K562 (cell line): ENCODE data around the gene LPIN1. TPM values are rescaled to one million over a fixed set of nuclear protein-coding genes. Genes with fewer than 3 reads are reported as not detected.

Source experiments
- ATAC-seq: fragments of 200-7000 bp; cut with Tn5 transposase; 3 replicates; pipeline ENCODE4 v1.9.1; 2020; ENCODE audit warnings: moderate library complexity
- BruUV-seq: library from RNA; stranded (reverse); fragments of 400-500 nt; replicated peaks from 2 replicates; lab custom pipeline; 2021; lab: Mats Ljungman, UMichigan
- CTCF ChIA-PET: fragments of 300-600 bp; formaldehyde crosslinking; extraction: SDS; loops from one replicate; lab custom pipeline; 2021; ENCODE audit warnings: low intra/inter-chr PET ratio; lab: Yijun Ruan, JAX
- POLR2A ChIA-PET: fragments of 300-600, 350-650 bp; sonication (Branson Sonifier 250); formaldehyde crosslinking; extraction: SDS; loops from one replicate; lab custom pipeline; 2021; ENCODE audit warnings: antibody characterized with exemption, inconsistent platforms; lab: Yijun Ruan, JAX
- DNase-seq, 4 experiments: peaks; one replicate each; pipeline versions ENCODE4 v3.0.0 to v3.0.0-alpha.2; 2011 to 2018; ENCODE audit warnings: low spot score in 3 of 4, mixed read lengths in 3 of 4; ENCODE audit errors: extremely low read depth in 1 of 4
- FAIRE-seq: peaks from 2 replicates; lab custom pipeline; 2011; peaks lifted over from hg19 to GRCh38; lab: Jason Lieb, UNC
- H2AFZ ChIP-seq: 2 replicates; pipeline ENCODE4 v1.6.0; 2011; ENCODE audit warnings: low read depth, low read length, control low read depth, inconsistent platforms
- H3K27ac ChIP-seq: fragments of 200-600 bp; 3 replicates; pipeline ENCODE4 v1.8.0; 2011; ENCODE audit warnings: low read depth, mild to moderate bottlenecking, control low read depth, inconsistent platforms, low read length, moderate library complexity, mixed read lengths; ENCODE audit errors: extremely low read depth
- H3K27me3 ChIP-seq, 2 experiments: fragments of 300-600 bp in 1 of 2; 2 replicates in 1 of 2; 3 replicates in 1 of 2; pipeline versions ENCODE4 v1.6.0 to v1.8.0; 2011; ENCODE audit warnings: inconsistent platforms in 2 of 2, low read length in 2 of 2, mild to moderate bottlenecking in 1 of 2, mixed read lengths in 1 of 2, moderate library complexity in 1 of 2; ENCODE audit not compliant: control insufficient read depth in 2 of 2, insufficient read depth in 2 of 2
- H3K36me3 ChIP-seq: fragments of 300-600 bp; 3 replicates; pipeline ENCODE4 v1.8.0; 2011; ENCODE audit warnings: mild to moderate bottlenecking, low read length, inconsistent platforms; ENCODE audit not compliant: control insufficient read depth, insufficient read depth
- H3K4me1 ChIP-seq, 2 experiments: fragments of 200-600 bp in 1 of 2; replicated peaks in 1 of 2; 2 replicates in 1 of 2; 3 replicates in 1 of 2; pipeline versions ENCODE4 v1.5.1 to v1.8.0; 2011; ENCODE audit warnings: inconsistent platforms in 2 of 2, low read length in 2 of 2, mild to moderate bottlenecking in 1 of 2, mixed read lengths in 1 of 2, moderate library complexity in 1 of 2; ENCODE audit not compliant: control insufficient read depth in 2 of 2, insufficient read depth in 2 of 2
- H3K4me2 ChIP-seq: 2 replicates; pipeline ENCODE4 v1.6.1; 2011; ENCODE audit warnings: low read length, control low read depth, inconsistent platforms, mixed read lengths; ENCODE audit not compliant: insufficient read depth
- H3K4me3 ChIP-seq: fragments of 200-600 bp; sonication (generic), shearing (Covaris generic); 2 replicates; pipeline ENCODE4 v1.5.1; 2016; ENCODE audit warnings: control low read depth, inconsistent platforms
- H3K79me2 ChIP-seq: fragments of 200-600 bp; 3 replicates; pipeline ENCODE4 v1.8.0; 2011; ENCODE audit warnings: low read length, inconsistent platforms; ENCODE audit not compliant: control insufficient read depth, insufficient read depth
- H3K9ac ChIP-seq, 2 experiments: 2 replicates each; pipeline versions ENCODE4 v1.6.0 to v1.6.1; 2011; ENCODE audit warnings: low read depth in 2 of 2, low read length in 2 of 2, control low read depth in 1 of 2, inconsistent platforms in 1 of 2, mild to moderate bottlenecking in 1 of 2, mixed read lengths in 1 of 2; ENCODE audit not compliant: insufficient read depth in 1 of 2
- H3K9me1 ChIP-seq: one replicate; pipeline ENCODE4 v1.6.0; 2011; ENCODE audit warnings: inconsistent platforms, mild to moderate bottlenecking, low read length, moderate library complexity; ENCODE audit not compliant: control insufficient read depth, insufficient read depth
- H3K9me3 ChIP-seq: replicated peaks from 2 replicates; pipeline ENCODE4 v1.5.1; 2011; ENCODE audit warnings: low read depth, low read length, inconsistent platforms; ENCODE audit not compliant: control insufficient read depth, insufficient read depth
- H4K20me1 ChIP-seq: replicated peaks from 2 replicates; pipeline ENCODE4 v1.6.1; 2011; ENCODE audit warnings: low read length, inconsistent platforms, mixed read lengths; ENCODE audit not compliant: control insufficient read depth, insufficient read depth
- PATZ1 ChIP-seq: fragments of 250-450 bp; sonication (Bioruptor Pico); IDR thresholded peaks from 2 replicates; pipeline ENCODE4 v1.5.0; 2020; ENCODE audit warnings: mild to moderate bottlenecking, borderline replicate concordance
- ZNF740 ChIP-seq, 3 experiments: fragments of 200-800 bp in 1 of 3; sonication (Bioruptor generic) in 1 of 3; sonication (generic) in 1 of 3; formaldehyde crosslinking in 1 of 3; IDR thresholded peaks; 2 replicates each; pipeline versions ENCODE4 v1.6.1 to v1.8.0; 2016 to 2022; ENCODE audit warnings: mild to moderate bottlenecking in 2 of 3, missing compliant biosample characterization in 2 of 3, missing genetic modification characterization in 2 of 3, missing genetic modification reagents in 1 of 3
- WGBS: fragments of 100-300 bp; shearing (Covaris generic); methylation state at CpG from one replicate; pipeline ENCODE4 v1.1.6; 2016; ENCODE audit warnings: low coverage, mixed read lengths; ENCODE audit not compliant: insufficient coverage; ENCODE audit errors: missing lambda C conversion rate; 5-methylcytosine and 5-hydroxymethylcytosine counted together
- in situ Hi-C: fragments of 300-500 bp; cut with MboI; formaldehyde crosslinking; loops from 4 replicates; pipeline ENCODE4 v1.15.0; 2018; ENCODE audit warnings: inconsistent platforms, mixed read lengths
- intact Hi-C: fragments of 100-400 bp; cut with micrococcal nuclease; formaldehyde crosslinking; loops from 2 replicates; pipeline ENCODE4 v1.14.2; 2022
- polyA plus RNA-seq, 8 experiments: library from polyadenylated mRNA; depleted of rRNA in 4 of 8; stranded (reverse) in 5 of 8; unstranded in 3 of 8; fragments of >200 nt; fragmentation: Nextera tagmentation in 2 of 8; fragmentation: Illumina TruSeq in 1 of 8; extraction: Ambion mirVana in 2 of 8; extraction: Trizol in 1 of 8; gene quantifications; 2 replicates each; pipeline versions ENCODE4 v1.2.1 to v1.2.3, GENCODE V29; 2011 to 2014; ENCODE audit warnings: inconsistent platforms in 1 of 8, missing spikeins in 1 of 8
- total RNA-seq, 7 experiments: library from RNA; depleted of rRNA in 6 of 7; stranded (reverse); fragments of >200 nt in 6 of 7; fragmentation: Illumina TruSeq in 2 of 7; extraction: Trizol in 2 of 7; gene quantifications; 2 replicates each; pipeline versions ENCODE4 v1.2.1 to v1.2.3, GENCODE V29; 2011 to 2021; ENCODE audit warnings: low replicate concordance in 1 of 7

The LPIN1 gene
- total and polyA plus RNA-seq, 9 of the 15 experiments (the other 6 are each of a cell fraction or from before 2014, with no cell fraction given) = 9.2 to 84.0 (median 27.8) TPM

- no peaks in the 10 kb centered on the region for H3K9me3 ChIP-seq
- DNase-seq = no peak
- H3K9ac ChIP-seq = no peak overlapping the region
- no TSS peak for BruUV-seq
- H3K4me2 ChIP-seq = no peak overlapping the region
- no peaks in the 10 kb centered on the region; the same call in 1 of the 2 replicates for H4K20me1 ChIP-seq
- ChIA-PET CTCF (no interaction called here), POLR2A (interaction anchor here (0.7 kb wide), 1 partner anchor 19 kb away, joined by 3 read pairs; no protein-coding TSS in a partner anchor)
- H3K27ac ChIP-seq = no peak overlapping the region
- intact Hi-C loops = no loop called here
- no peak for TF ChIP-seq ZNF740 (CRISPR knock-in tag; IDR thresholded peaks at IDR 0.05)
- no peak for TF ChIP-seq ZNF740 (tag; IDR thresholded peaks at IDR 0.05)
- no peak for TF ChIP-seq PATZ1 (CRISPR knock-in tag)
- no peaks in the 10 kb centered on the region for H3K79me2 ChIP-seq
- in situ Hi-C loops = no loop called here
- no peak overlapping the region for H3K4me3 ChIP-seq
- FAIRE-seq = no peak
- no peak overlapping the region for H2AFZ ChIP-seq
- 23% methylated on average over 8 of the region's 8 CpGs for WGBS
- H3K9me1 ChIP-seq = no peaks in the 10 kb centered on the region
- ATAC-seq = no peak
- H3K36me3 ChIP-seq = no peaks in the 10 kb centered on the region
- peaks cover 5 to 7% of the 10 kb centered on the region in 2 experiments; a peak in 4 of 5 replicates for H3K4me1 ChIP-seq
- peaks cover 6 to 47% of the 10 kb centered on the region in 2 experiments; a peak in 3 of 5 replicates for H3K27me3 ChIP-seq
These were observed 34.7 kb upstream of the LPIN1 start for GRCh38 chr2:11711751-11712150.
